Astrocyte (in vitro differentiated cells and primary cell): Measurements from ENCODE around the gene PFKFB4.

Source experiments
- CTCF ChIP-seq: IDR thresholded peaks from 2 replicates; pipeline ENCODE4 v1.5.1; 2011; ENCODE audit warnings: low read depth, mild to moderate bottlenecking, inconsistent platforms, low read length, moderate library complexity; ENCODE audit not compliant: insufficient read depth
- EZH2 ChIP-seq: IDR thresholded peaks from 2 replicates; pipeline ENCODE4 v1.6.1; 2012; ENCODE audit warnings: mild to moderate bottlenecking, low read length, inconsistent platforms; ENCODE audit not compliant: insufficient read depth

- TF ChIP-seq CTCF (no peak), EZH2 (no peak)
Observed at GRCh38 chr3:48552111-48552951, 4.3 kb downstream of the PFKFB4 start.
